Neuron (in vitro differentiated cells): Measurements from ENCODE around the gene DAAM1.

Experiments used
- H2AFZ ChIP-seq: one replicate; pipeline ENCODE4 v1.6.1; 2013; ENCODE audit warnings: low read depth, mild to moderate bottlenecking, inconsistent platforms, low read length, moderate library complexity
- H3K27me3 ChIP-seq: one replicate; pipeline ENCODE4 v1.6.1; 2013; ENCODE audit warnings: low read length; ENCODE audit not compliant: insufficient read depth
- H3K36me3 ChIP-seq: one replicate; pipeline ENCODE4 v1.6.1; 2013; ENCODE audit warnings: low read length; ENCODE audit not compliant: insufficient read depth
- H3K4me1 ChIP-seq: one replicate; pipeline ENCODE4 v1.6.1; 2013; ENCODE audit warnings: low read length; ENCODE audit not compliant: insufficient read depth
- H3K4me3 ChIP-seq: 2 replicates; pipeline ENCODE4 v1.5.1; 2013; ENCODE audit warnings: mild to moderate bottlenecking, low read length, moderate library complexity
- H3K9me3 ChIP-seq: one replicate; pipeline ENCODE4 v1.6.1; 2013; ENCODE audit warnings: low read length

The DAAM1 gene

DNA sequence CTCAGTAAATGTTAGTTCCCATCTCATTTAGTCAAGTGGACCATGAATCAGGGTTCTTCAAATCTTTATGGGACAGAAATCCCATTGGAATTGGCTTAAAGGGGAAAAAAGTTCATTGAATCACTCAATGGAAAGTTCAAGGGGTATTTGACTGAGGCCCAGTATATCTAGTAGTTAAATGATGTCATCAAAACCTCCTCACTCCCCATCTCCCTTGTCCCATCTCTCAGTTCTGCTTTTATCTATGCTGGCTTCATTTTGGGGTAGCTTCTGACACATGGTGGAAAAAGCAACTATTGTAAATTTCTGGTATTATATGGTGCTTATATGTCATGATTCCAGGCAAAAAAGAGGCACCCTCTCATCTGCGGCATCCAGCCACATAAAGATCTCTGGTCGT is 51.9 kb downstream of the DAAM1 start:
- Histone ChIP-seq H2AFZ (no peak overlapping the region), H3K36me3 (peaks cover 2% of the 10 kb centered on the region), H3K9me3 (peaks cover 4% of the 10 kb centered on the region), H3K4me3 (no peak overlapping the region), H3K4me1 (no peaks in the 10 kb centered on the region), H3K27me3 (no peaks in the 10 kb centered on the region)

DNA sequence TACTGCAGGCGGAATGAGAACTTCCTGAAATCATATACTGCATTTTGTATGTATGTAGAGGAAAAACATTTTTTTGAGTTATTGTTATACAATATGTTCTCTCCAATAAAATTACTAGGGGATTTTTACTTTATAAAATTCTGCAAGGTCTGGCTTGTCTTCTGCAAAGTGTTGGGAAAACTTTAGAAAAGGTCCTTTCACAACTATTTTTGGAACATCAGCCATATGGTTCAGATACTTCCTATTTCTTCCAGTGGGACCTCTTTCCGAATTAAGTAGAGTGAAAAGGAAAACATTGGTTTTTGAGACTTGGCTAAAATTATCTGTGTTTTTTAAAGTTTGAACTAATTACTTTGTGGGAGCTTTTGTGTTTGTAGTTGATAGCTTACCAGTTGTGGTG is 52.7 kb downstream of the DAAM1 start:
- no peaks in the 10 kb centered on the region for H3K4me1 ChIP-seq
- H3K27me3 ChIP-seq, result no peaks in the 10 kb centered on the region

DNA sequence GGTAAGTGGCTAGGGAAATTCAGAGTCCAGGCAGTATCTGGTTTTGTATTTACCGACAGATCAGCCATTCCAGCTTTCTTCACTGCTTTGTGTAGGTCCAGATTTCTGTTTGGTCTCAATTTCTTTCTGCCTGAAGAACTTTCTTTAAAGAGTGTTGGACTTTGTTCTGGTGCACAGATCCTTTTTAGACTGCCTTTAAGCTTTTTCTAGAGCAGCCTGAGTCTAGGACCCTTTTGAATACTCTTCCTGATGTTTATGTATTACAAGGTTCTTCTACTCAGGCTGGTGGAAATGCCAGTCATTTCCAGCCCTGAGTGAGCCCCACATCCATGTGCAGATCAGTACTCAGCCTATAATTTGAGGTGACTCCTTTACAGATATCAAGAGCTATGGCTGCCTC is 54.7 kb downstream of the DAAM1 start:
- Histone ChIP-seq H3K36me3 (peaks cover 2% of the 10 kb centered on the region), H2AFZ (no peak overlapping the region), H3K4me3 (no peak overlapping the region), H3K27me3 (no peaks in the 10 kb centered on the region), H3K4me1 (no peaks in the 10 kb centered on the region), H3K9me3 (peaks cover 8% of the 10 kb centered on the region)

More for the DNA sequence above, 52.7 kb downstream of the DAAM1 start:
- peaks cover 2% of the 10 kb centered on the region for H3K36me3 ChIP-seq
- no peak overlapping the region for H2AFZ ChIP-seq
- H3K9me3 ChIP-seq, result peaks cover 6% of the 10 kb centered on the region
- H3K4me3 ChIP-seq, result no peak overlapping the region

DNA sequence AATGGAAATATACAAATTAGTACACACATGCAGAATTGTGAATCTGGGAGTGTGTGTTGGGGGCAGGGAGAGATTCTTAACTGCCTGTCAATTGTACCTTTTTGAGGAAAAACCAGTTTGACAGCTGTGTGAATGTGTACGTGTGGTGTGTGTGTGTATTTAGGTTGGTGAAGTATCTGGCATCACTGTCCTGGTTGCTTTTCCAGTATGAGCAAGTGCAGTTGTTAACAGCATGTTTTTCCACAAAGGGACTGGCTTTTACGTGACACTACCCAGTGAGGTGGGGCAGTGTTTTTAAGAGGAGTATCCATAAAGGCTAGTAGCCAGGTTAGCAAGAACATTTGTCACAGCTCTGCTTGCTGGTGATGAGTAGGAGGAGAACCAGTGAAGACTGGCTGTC is 56.1 kb downstream of the DAAM1 start:
- no peaks in the 10 kb centered on the region for H3K27me3 ChIP-seq
- H3K9me3 ChIP-seq, result peaks cover 8% of the 10 kb centered on the region
- H2AFZ ChIP-seq, result no peak overlapping the region
- no peaks in the 10 kb centered on the region for H3K4me1 ChIP-seq
- no peak overlapping the region for H3K4me3 ChIP-seq
- peaks cover 2% of the 10 kb centered on the region for H3K36me3 ChIP-seq

GRCh38 chr14:59245809-59246295 is 57.4 kb downstream of the DAAM1 start:
- Histone ChIP-seq H3K9me3 (peaks cover 8% of the 10 kb centered on the region), H3K4me1 (no peaks in the 10 kb centered on the region), H3K36me3 (peaks cover 2% of the 10 kb centered on the region), H3K27me3 (no peaks in the 10 kb centered on the region), H2AFZ (no peak overlapping the region), H3K4me3 (no peak overlapping the region)

DNA sequence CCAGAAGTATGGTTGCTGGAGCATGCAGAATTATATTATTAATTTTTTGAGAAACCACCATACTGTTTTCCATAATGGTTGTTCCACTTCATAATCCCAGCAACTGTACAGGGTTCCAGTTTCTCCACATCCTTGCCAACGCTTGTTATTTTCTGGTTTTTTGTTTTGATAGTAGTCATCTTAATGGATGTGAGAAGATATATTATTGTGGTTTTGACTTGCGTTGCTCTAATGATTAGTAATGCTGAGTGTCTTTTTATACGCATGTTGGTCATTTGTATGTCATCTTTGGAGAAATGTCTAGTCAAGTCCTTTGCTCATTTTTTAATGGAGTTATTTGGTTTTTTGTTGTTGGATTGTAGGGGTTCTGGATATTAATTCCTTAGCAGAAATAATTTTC is 58.1 kb downstream of the DAAM1 start:
- H3K4me1 ChIP-seq, result no peaks in the 10 kb centered on the region
- H3K4me3 ChIP-seq, result no peak overlapping the region
- H3K36me3 ChIP-seq, result peaks cover 2% of the 10 kb centered on the region
- peaks cover 8% of the 10 kb centered on the region for H3K9me3 ChIP-seq
- no peaks in the 10 kb centered on the region for H3K27me3 ChIP-seq
- no peak overlapping the region for H2AFZ ChIP-seq

- Histone ChIP-seq H3K36me3 (peaks cover 2% of the 10 kb centered on the region), H3K9me3 (peaks cover 7% of the 10 kb centered on the region), H3K4me3 (no peak overlapping the region)
Measured at GRCh38 chr14:59247801-59248584, 59.5 kb downstream of the DAAM1 start.

DNA sequence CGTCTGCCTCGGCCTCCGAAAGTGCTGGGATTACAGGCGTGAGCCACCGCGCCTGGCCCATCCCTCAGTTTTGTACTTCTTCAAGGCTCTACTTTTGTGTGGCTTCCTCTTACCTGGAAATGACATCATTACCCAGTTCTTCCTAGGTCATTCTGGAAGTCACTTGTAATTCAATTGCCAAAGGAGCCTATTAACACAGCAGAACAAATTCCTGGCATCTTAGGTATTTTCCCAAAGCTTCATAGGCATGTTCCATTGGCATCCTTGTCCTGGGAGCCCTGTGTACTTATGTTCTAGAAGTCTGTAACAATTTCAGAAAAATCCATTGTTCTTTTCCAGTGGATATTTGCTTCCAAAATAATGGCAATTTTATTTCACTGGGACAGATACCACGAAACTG is 60.6 kb downstream of the DAAM1 start:
- no peak overlapping the region for H2AFZ ChIP-seq
- peaks cover 2% of the 10 kb centered on the region for H3K36me3 ChIP-seq
- no peak overlapping the region for H3K4me3 ChIP-seq
- peaks cover 2% of the 10 kb centered on the region for H3K4me1 ChIP-seq
- no peaks in the 10 kb centered on the region for H3K27me3 ChIP-seq
- peaks cover 4% of the 10 kb centered on the region for H3K9me3 ChIP-seq

More at GRCh38 chr14:59247801-59248584, 59.5 kb downstream of the DAAM1 start:
- Histone ChIP-seq H3K27me3 (no peaks in the 10 kb centered on the region), H3K4me1 (no peaks in the 10 kb centered on the region), H2AFZ (no peak overlapping the region)

GRCh38 chr14:59251811-59252771 is 63.6 kb downstream of the DAAM1 start:
- Histone ChIP-seq H3K27me3 (no peaks in the 10 kb centered on the region), H3K4me1 (peaks cover 11% of the 10 kb centered on the region), H3K9me3 (no peaks in the 10 kb centered on the region), H3K36me3 (no peaks in the 10 kb centered on the region), H2AFZ (no peak overlapping the region), H3K4me3 (no peak overlapping the region)

DNA sequence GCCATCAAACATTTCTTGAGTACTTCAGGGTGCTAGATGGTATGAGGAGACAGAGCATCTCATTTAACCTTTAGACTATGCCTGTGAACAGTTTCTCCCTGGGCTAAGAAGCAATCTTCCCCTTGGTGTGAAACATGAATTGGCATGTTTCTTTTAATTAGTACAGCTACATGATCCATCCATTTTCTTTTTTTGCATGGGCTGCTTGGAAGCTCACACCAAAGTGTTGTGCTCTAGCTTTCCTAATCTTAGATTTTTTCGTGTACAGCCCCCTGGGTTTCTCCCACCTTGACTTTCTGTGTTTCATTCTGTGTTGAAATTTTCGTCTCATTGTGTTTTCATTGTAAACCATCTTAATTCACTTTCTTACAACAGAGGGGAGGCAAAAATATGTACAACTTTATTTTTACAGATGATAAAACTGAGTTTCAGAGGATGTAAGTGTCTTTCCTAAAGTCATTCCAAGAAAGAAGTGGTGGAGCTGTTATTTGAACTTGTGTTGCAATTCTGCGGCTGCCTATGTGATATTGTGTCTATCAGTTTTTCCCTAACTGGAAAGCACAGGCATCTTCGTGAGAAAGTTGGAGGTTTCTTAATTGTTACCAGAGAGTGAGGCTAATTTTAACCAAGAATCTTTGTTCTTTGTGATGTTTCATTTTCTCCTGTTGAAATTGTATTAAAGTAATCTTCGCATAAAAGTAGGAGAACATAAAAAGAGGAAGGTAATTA is 64.5 kb downstream of the DAAM1 start:
- Histone ChIP-seq H2AFZ (no peak overlapping the region), H3K4me3 (no peak overlapping the region), H3K4me1 (peaks cover 11% of the 10 kb centered on the region), H3K27me3 (no peaks in the 10 kb centered on the region), H3K36me3 (peaks cover 5% of the 10 kb centered on the region), H3K9me3 (peaks cover 3% of the 10 kb centered on the region)

GRCh38 chr14:59253527-59253926 is 65.1 kb downstream of the DAAM1 start:
- Histone ChIP-seq H3K9me3 (peaks cover 5% of the 10 kb centered on the region), H3K4me3 (no peak overlapping the region)

DNA sequence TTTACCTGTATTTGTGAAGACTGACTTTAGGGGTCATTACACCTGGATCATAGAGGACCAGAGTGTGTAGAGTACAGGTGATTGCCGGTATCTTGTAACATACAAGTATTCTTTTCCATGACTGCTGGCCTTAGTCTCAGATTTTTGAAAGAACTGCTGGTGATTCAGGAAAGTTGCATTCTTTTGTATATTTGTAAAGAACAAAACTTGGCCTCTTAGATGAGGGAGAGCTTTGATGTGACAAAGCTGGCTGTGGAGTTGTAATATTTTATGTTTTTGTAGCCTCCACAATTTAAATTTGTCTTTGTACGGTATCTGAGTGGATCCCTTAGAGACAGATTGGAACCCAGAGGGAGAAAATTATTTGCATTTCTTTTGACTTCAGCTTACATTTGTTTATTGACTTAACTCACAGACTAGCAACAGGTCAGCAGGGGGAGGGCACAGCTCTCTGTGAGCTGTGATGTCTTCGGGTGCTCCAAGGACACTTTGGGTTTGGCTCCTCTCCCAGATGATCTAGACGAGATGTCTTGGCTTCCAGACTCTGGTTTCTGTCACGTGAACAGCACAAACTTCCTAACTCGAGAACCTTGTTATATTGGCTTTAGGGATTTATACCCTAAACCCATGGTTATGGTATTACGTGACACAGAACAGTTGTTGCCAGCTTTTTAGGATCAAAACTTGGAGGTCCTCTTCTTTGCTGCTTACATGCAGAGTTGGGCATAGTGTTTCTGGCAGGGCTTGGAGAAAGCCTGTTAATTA is 65.9 kb downstream of the DAAM1 start:
- peaks cover 5% of the 10 kb centered on the region for H3K36me3 ChIP-seq
- no peaks in the 10 kb centered on the region for H3K27me3 ChIP-seq
- no peak overlapping the region for H2AFZ ChIP-seq
- H3K9me3 ChIP-seq, result peaks cover 5% of the 10 kb centered on the region
- H3K4me3 ChIP-seq, result no peak overlapping the region
- peaks cover 11% of the 10 kb centered on the region for H3K4me1 ChIP-seq

More at GRCh38 chr14:59253527-59253926, 65.1 kb downstream of the DAAM1 start:
- Histone ChIP-seq H2AFZ (no peak overlapping the region), H3K4me1 (peaks cover 11% of the 10 kb centered on the region), H3K36me3 (peaks cover 5% of the 10 kb centered on the region), H3K27me3 (no peaks in the 10 kb centered on the region)
